Panc1 (cell line): ENCODE results near the gene ABCA7. TPM values are rescaled to one million over a fixed set of nuclear protein-coding genes. Genes with fewer than 3 reads are reported as not detected.

ENCODE experiments used
- ATAC-seq: fragments of 200-7000 bp; cut with Tn5 transposase; 2 replicates; pipeline ENCODE4 v1.9.1; 2020; ENCODE audit warnings: mild to moderate bottlenecking, moderate library complexity
- BruUV-seq: library from RNA; stranded (reverse); fragments of 400-500 nt; replicated peaks from 2 replicates; lab custom pipeline; 2021; lab: Mats Ljungman, UMichigan
- CTCF ChIA-PET: fragments of 300-600 bp; sonication (Branson Sonifier 250); formaldehyde crosslinking; loops from one replicate; lab custom pipeline; 2022; ENCODE audit warnings: antibody characterized with exemption; lab: Charles Lee
- POLR2A ChIA-PET: fragments of 300-600 bp; sonication (Branson Sonifier 250); formaldehyde crosslinking; loops from one replicate; lab custom pipeline; 2022; ENCODE audit warnings: antibody characterized with exemption; lab: Charles Lee
- DNase-seq: peaks from one replicate; pipeline ENCODE4 v3.0.0-alpha.2; 2010; ENCODE audit warnings: low read depth, low spot score
- H3K27ac ChIP-seq: 2 replicates; pipeline ENCODE4 v1.5.1; 2011; ENCODE audit warnings: mild to moderate bottlenecking, low read length, inconsistent platforms
- H3K27me3 ChIP-seq: fragments of 200-500 bp; sonication (Bioruptor generic); 2 replicates; pipeline ENCODE4 v1.6.0; 2014; ENCODE audit warnings: low read length, inconsistent platforms; ENCODE audit not compliant: control insufficient read depth, insufficient read depth
- H3K36me3 ChIP-seq: fragments of 200-500 bp; sonication (Bioruptor generic); 2 replicates; pipeline ENCODE4 v1.5.1; 2014; ENCODE audit warnings: inconsistent platforms, mild to moderate bottlenecking, low read length, moderate library complexity; ENCODE audit not compliant: control insufficient read depth, insufficient read depth
- H3K4me1 ChIP-seq: 2 replicates; pipeline ENCODE4 v1.5.1; 2011; ENCODE audit warnings: inconsistent platforms, mild to moderate bottlenecking, low read length, moderate library complexity; ENCODE audit not compliant: control insufficient read depth, insufficient read depth
- H3K4me3 ChIP-seq, 2 experiments: 2 replicates each; pipeline ENCODE4 v1.5.1; 2011 to 2012; ENCODE audit warnings: low read depth in 2 of 2, low read length in 2 of 2, mild to moderate bottlenecking in 2 of 2, inconsistent platforms in 1 of 2, moderate library complexity in 1 of 2
- H3K9me3 ChIP-seq: fragments of 200-500 bp; sonication (Bioruptor generic); 2 replicates; pipeline ENCODE4 v1.5.1; 2014; ENCODE audit warnings: low read depth, mild to moderate bottlenecking, inconsistent platforms, low read length, moderate library complexity; ENCODE audit not compliant: control insufficient read depth, insufficient read depth
- CTCF ChIP-seq: fragments of 450-650 bp; IDR thresholded peaks from 2 replicates; pipeline ENCODE4 v1.5.1; 2017; ENCODE audit warnings: mild to moderate bottlenecking
- POLR2AphosphoS5 ChIP-seq: IDR thresholded peaks from 2 replicates; pipeline ENCODE4 v1.6.1; 2012; ENCODE audit warnings: mild to moderate bottlenecking, low read depth, low read length, moderate library complexity
- REST ChIP-seq, 2 experiments: IDR thresholded peaks; 2 replicates each; pipeline ENCODE4 v1.6.1; 2011 to 2012; ENCODE audit warnings: low read depth in 2 of 2, control low read depth in 1 of 2, low read length in 1 of 2, mild to moderate bottlenecking in 1 of 2, moderate library complexity in 1 of 2; ENCODE audit not compliant: insufficient read depth in 1 of 2
- SIN3A ChIP-seq: IDR thresholded peaks from 2 replicates; pipeline ENCODE4 v1.6.1; 2012; ENCODE audit warnings: low read depth, mild to moderate bottlenecking, low read length, moderate library complexity, borderline replicate concordance; ENCODE audit not compliant: insufficient read depth
- TCF7L2 ChIP-seq: IDR thresholded peaks from 2 replicates; pipeline ENCODE4 v1.6.1; 2011; ENCODE audit warnings: mild to moderate bottlenecking, low read depth, low read length, inconsistent platforms
- in situ Hi-C: cut with HindIII; loops from 2 replicates; pipeline ENCODE4 v1.10.0; 2016; ENCODE audit warnings: low sequenced_read_pairs, low pct_unique_long_range_greater_than_20kb
- intact Hi-C: fragments of 100-400 bp; cut with micrococcal nuclease; formaldehyde crosslinking; loops from one replicate; pipeline ENCODE4 v1.10.0; 2022; ENCODE audit not compliant: unreplicated experiment
- total RNA-seq: library from RNA; stranded (reverse); gene quantifications from one replicate; pipeline ENCODE4 v1.2.1, GENCODE V29; 2021; ENCODE audit not compliant: unreplicated experiment

The ABCA7 gene
- total RNA-seq, 1 experiment from 2014 or later, result 47.5 TPM

DNA sequence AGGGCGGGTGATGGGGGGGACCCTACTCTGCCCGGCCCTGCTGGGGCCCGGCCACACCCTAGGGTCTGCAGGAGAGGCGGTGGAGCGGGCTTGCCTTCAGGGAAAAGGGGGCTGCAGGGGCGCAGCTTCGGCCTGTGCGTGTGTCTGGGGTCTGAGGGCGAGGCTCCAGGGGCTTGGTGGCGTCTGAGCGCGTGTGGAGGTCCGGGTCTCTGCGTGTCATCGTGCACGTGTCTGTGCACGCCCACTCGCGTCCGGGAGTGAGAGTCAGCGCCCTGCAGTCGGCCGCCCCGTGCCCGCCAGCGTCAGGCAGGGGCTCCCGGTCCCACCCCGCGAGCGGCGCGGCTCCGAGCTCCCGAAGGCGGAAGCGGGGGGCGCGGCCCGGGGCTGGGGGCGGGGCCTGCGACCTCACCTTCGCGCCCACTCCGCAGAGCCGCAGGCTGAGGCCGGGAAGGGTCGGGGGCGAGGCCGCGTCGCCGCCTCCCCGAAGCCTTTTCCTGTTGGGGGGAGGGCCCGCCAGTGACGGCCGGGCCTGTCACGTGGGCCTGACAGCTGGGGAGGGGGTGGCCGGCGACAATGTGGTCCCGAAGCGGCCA, 26.9 kb downstream of the ABCA7 start, which contains the start of gene ARHGAP45:
Gene ARHGAP45 (plus strand): TSS at position 420 of the 593 bp plus-strand sequence. CDS start 239 bp downstream, outside the sequence.
- Histone ChIP-seq H3K4me3 (peak within 1 kb of the TSS; percentile 45 to 59), H3K4me1 (peaks cover 17% of the 10 kb centered on the region), H3K27me3 (no peaks in the 10 kb centered on the region), H3K27ac (peak within 1 kb of the TSS; percentile 66), H3K36me3 (no peaks in the 10 kb centered on the region; the same call in 1 of the 2 replicates), H3K9me3 (no peaks in the 10 kb centered on the region)
- no peak for TF ChIP-seq POLR2AphosphoS5
- TF ChIP-seq REST (IDR thresholded peaks at IDR 0.05; ENCODE audit: insufficient read depth in 1 of 2, low read depth in 2 of 2, low read length in 1 of 2), result no peak
- 0 out of 2 replicates have a peak, but pooled peaks have one; percentile 35 for TF ChIP-seq SIN3A
- TF ChIP-seq CTCF, result no peak
- TF ChIP-seq TCF7L2, result no peak
- in situ Hi-C loops (no loop called here), intact Hi-C loops (no loop called here)
- ATAC-seq, result peak; percentile 8
- no TSS peak for BruUV-seq
- DNase-seq, result no peak
- ChIA-PET CTCF (no interaction called here), POLR2A (no interaction called here)

- no peaks in the 10 kb centered on the region for H3K27me3 ChIP-seq
- H3K4me1 ChIP-seq, result peaks cover 17% of the 10 kb centered on the region
- H3K36me3 ChIP-seq, result no peaks in the 10 kb centered on the region; the same call in 1 of the 2 replicates
- ChIA-PET CTCF (no interaction called here), POLR2A (no interaction called here)
- DNase-seq (no peak), ATAC-seq (peak; percentile 7; the same call in 1 of the 2 replicates)
- H3K9me3 ChIP-seq, result no peaks in the 10 kb centered on the region
- peak overlapping the region; percentile 57 for H3K27ac ChIP-seq
- BruUV-seq, result no TSS peak
- H3K4me3 ChIP-seq, result peak overlapping the region; percentile 45 to 59
- intact Hi-C loops (no loop called here), in situ Hi-C loops (no loop called here)
- TF ChIP-seq SIN3A (no peak), POLR2AphosphoS5 (no peak), TCF7L2 (no peak), REST (IDR thresholded peaks at IDR 0.05; ENCODE audit: insufficient read depth in 1 of 2, low read depth in 2 of 2, low read length in 1 of 2) (no peak), CTCF (no peak)
Measured at GRCh38 chr19:1067341-1067957, 27.5 kb downstream of the ABCA7 start.
